Esophagus muscularis mucosa (tissue), 4 donors: ENCODE data around the gene GRP.

Experiments
- EP300 ChIP-seq: sonication (generic); formaldehyde crosslinking; IDR thresholded peaks from one replicate; pipeline ENCODE4 v1.6.1; 2017; ENCODE audit warnings: antibody characterized with exemption
- POLR2A ChIP-seq: fragments of 450-650 bp; IDR thresholded peaks from one replicate; pipeline ENCODE4 v1.6.1; 2017; ENCODE audit warnings: antibody characterized with exemption, moderate library complexity, mild to moderate bottlenecking, low read depth
- POLR2AphosphoS5 ChIP-seq, 2 donors: sonication (generic); formaldehyde crosslinking; IDR thresholded peaks; one replicate each; pipeline ENCODE4 v1.6.1; 2017; ENCODE audit warnings: antibody characterized with exemption in 2 of 2
- TF ChIP-seq, protein P1 (sequence below), 3 experiments: fragments of 200-600 bp in 2 of 3; fragments of 450-650 bp in 1 of 3; sonication (generic) in 2 of 3; IDR thresholded peaks; one replicate each; pipeline ENCODE4 v1.5.1; 2017 to 2019; ENCODE audit warnings: antibody characterized with exemption in 3 of 3, mild to moderate bottlenecking in 2 of 3, moderate library complexity in 1 of 3

DNA sequence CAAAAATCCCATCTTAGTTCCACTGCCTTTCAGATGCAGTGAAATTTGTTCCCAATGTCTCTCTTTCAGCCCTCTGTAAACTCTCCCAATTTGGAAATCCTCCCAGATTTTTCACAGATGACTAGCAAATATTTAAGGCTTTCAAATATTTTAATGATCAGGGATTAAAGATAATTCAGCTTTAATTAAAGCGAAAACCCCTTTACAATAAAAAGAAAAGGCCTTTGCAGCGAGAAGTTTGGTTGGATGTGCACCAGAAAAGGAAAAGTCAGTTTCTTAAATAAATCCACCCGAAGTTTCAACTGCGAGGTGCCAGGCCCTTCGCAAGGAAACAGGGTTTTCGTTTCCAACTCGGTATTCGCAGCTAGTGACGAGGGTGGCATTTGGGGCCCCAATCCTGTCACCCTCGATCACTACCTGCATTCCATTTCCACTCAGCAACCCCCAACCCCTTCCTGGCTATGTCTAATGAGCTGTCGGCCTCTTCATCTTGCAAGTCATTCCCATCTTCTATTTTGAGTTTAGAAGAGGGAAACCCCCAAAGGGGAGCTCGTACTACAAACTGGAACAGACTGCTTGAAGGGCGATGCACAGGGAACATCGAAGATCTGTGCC is 51.8 kb downstream of the GRP start:
- TF ChIP-seq, protein P1, sequence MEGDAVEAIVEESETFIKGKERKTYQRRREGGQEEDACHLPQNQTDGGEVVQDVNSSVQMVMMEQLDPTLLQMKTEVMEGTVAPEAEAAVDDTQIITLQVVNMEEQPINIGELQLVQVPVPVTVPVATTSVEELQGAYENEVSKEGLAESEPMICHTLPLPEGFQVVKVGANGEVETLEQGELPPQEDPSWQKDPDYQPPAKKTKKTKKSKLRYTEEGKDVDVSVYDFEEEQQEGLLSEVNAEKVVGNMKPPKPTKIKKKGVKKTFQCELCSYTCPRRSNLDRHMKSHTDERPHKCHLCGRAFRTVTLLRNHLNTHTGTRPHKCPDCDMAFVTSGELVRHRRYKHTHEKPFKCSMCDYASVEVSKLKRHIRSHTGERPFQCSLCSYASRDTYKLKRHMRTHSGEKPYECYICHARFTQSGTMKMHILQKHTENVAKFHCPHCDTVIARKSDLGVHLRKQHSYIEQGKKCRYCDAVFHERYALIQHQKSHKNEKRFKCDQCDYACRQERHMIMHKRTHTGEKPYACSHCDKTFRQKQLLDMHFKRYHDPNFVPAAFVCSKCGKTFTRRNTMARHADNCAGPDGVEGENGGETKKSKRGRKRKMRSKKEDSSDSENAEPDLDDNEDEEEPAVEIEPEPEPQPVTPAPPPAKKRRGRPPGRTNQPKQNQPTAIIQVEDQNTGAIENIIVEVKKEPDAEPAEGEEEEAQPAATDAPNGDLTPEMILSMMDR (IDR thresholded peaks at IDR 0.05): no peak
- no peak for TF ChIP-seq POLR2A
- TF ChIP-seq POLR2AphosphoS5 (IDR thresholded peaks at IDR 0.05): no peak
- no peak for TF ChIP-seq EP300
